GM19372 (cell line): ENCODE results near the gene SERINC4.

Experiments
- ATAC-seq: cut with Tn5 transposase; IDR thresholded peaks from one replicate; pipeline ENCODE4 v1.9.1; 2021; ENCODE audit warnings: mild to moderate bottlenecking, low read depth, moderate library complexity; ENCODE audit not compliant: unreplicated experiment

Gene SERINC4

DNA sequence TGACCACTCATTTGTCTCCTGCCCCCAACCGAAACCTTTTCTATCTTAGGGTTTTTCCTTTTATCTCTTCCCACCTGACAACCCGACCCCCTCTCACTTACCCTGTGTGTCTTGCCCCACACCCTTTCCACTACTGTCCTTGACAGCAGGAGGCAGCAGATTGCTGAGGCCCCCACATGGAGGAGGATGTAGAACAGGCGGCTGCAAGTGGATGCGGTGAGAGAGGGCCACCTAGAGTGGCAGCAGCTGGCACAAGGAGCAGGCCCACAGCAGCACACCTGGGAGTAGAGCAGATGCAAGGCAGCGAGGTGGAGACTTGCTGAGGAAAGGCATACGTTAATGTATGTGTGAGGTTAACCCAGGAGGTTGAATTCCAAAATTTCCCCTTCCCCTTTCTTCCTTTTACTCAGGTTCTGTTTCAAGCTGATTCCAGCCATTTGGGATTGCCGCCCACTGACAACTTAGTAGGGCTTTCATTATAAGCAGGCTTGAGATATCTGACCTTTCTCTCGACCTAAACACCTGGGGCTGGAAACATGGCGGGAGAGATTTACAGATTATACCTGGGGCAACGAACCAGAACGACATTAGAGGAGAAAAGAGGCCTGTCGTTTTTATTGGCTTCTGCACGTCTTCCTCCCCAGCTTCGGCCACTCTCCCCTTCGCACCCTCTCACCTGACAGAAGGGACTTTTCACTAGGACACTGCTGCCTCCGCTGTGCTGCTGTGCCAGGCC is 643 bp downstream of the SERINC4 start:
- no peak for ATAC-seq

- ATAC-seq, result no peak
Observed at GRCh38 chr15:43796566-43796965, 3.5 kb downstream of the SERINC4 start.

DNA sequence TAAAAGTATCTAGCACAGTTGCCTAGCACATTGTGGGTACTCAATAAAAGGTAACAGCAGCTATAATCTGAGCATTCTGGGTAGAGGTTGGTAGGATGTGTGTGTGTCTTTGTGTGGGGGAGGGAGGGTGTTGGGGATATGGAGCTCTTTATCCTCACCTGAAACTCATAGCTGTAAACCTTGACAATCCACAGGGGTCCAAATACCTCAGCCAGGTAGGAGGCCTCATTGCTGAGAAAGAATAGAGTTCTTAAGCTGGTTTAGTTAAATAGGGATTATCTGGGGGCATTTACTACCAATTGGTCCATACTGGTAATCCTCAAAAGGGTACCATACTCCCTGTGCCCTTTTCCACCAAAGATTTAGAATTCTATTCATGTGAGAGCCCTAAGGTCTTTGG is 4.0 kb downstream of the SERINC4 start:
- ATAC-seq, result no peak

- ATAC-seq, result no peak
Observed at GRCh38 chr15:43795197-43795596, 4.8 kb downstream of the SERINC4 start.

GRCh38 chr15:43794269-43795037 is 5.6 kb downstream of the SERINC4 start:
- no peak for ATAC-seq

GRCh38 chr15:43793647-43794046 is 6.4 kb downstream of the SERINC4 start:
- ATAC-seq, result no peak

GRCh38 chr15:43792761-43793476 is 7.1 kb downstream of the SERINC4 start:
- no peak for ATAC-seq

DNA sequence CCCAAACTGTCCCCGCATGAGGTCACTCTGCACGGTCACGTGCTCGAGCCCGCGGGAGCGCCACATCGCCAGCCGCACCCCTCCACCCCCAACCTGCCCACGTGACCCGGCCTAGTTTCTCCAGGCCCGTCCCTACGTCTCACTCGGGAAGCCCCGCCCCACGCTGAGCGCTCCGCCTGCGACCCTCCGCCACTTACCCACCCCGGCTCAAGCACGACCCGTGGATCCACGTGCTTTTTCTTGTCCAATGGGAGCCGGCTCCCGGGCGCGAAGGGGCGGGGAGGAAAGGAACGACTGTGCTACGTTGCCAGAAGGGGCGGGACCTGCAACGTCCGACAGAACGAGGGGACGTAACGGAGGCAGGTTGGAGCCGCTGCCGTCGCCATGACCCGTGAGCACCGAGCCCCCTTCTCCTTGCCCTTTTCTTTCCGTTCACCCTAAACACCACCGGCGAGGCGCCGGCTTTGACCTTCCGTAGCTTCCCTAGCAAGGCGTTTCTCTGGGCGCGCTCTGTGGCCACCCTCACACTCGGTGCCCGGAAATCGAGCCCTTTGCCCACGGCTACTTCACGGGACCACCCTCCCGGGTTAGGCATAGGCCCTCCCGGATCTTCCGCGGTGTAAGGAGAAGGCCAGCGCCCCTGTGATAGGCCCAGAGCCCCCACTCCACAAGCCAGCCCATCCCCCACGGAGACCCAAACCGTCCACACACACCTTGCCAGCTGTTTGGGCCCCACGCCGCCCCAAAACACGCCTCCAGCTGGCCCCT is 7.8 kb downstream of the SERINC4 start, which contains the start of gene SERF2:
Gene SERF2 (plus strand): TSS at position 328 of the 768 bp plus-strand sequence. CDS start 57 bp downstream, at position 385.
- peak; percentile 95 for ATAC-seq

GRCh38 chr15:43789409-43789808 is 10.6 kb downstream of the SERINC4 start:
- ATAC-seq, result no peak

DNA sequence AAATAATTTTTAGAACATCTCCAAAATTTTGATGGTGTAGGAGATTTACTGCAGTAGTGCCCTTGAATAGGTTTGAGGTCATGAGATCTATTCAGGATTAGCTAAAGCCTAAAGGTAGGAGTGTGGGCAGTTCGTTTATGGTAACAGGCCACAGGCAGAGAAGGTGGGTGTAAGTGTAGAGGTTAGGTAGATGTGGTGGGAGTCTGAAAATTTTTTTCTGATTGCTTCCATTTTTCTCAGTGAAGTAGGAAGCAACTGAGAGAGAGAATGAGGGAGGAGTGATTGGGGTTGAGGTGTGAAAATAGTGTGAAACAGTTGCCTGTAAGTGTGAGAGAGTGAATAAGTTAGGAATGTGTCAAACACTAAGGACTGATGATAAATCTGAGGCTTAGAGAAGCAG is 21.0 kb downstream of the SERINC4 start:
- ATAC-seq, result no peak

GRCh38 chr15:43777267-43777914 is 22.6 kb downstream of the SERINC4 start:
- ATAC-seq, result peak; percentile 48

- ATAC-seq, result peak; percentile 38
Observed at GRCh38 chr15:43776718-43777266, 23.2 kb downstream of the SERINC4 start, which contains the start of gene ELL3. Gene ELL3, minus strand, starts transcription at chr15:43776966. Its CDS starts 65 bp downstream, at chr15:43776901.

DNA sequence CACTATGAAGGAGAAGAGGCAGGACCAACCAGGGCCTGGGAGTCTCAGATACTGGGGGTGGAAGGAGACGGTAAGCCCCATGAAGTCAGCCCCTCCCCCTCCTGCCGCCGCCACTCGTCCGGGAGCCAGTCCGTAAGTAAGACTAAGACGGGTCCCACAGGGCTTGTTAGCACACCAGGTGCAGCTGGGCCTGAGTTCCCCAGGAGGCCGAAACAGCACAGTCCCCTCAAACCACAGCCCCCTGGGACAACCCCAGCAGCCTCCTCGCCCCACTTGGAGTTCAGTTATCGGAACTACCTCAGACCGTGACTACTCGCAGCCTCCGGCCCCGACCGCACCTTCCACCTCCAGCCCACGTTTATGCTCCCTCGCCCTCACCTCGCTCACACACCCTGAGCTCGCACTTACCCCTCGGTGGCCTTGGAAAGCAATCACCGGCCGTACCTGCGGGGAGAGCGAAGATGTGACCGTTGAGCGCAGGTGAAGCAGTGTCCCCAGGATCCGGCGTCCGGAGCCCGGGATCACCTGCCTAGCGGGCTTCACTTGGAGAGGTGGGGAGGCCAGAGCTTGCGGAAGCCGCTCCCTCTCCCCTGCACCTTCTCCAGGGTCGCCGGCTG is 23.8 kb downstream of the SERINC4 start:
- peak; percentile 62 for ATAC-seq

DNA sequence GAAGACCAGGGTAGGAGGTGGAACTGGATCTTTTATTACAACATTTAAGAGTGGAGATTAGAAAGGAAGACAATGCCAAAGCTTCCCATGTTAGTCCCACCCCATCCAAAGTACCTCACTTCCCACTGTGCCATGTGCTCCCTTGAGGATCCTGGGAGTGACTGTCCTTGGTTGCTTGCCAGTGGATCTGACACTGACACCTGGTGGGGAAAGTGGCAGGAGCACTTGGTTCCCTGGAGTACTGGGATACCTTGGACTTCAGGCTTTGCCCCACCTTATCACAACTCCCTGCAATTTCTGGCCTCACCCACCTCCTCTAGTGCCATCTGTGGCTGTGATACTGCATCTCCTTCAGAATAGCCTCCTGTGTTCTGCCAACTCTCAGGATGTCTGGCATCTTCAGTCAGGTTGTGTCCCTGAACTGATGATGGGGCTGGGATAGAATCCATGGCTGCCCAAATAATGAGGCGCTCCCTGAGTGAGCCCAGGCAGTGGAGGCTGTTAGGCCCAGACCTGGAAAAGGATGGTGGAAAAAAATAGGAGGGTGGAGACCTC is 24.5 kb downstream of the SERINC4 start:
- no peak for ATAC-seq

DNA sequence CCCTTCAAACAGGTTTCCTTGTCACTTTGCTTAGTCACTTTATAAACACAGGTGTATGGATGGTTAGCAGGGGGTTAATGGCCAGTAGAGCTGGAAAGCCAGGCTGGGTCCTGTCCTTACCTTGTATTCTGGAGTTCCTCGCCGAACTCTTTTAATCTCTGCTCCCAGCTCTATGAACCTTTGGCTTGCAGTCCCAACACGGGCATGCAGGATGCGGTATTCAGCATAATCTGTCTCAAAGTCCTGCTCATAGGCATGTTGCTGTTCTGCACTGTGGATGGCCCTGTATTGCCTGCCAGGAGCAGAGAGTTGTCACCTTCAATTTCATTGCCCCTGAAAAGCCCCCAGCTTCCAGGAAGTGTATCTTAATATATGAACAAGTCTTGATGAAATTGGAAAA is 26.0 kb downstream of the SERINC4 start:
- ATAC-seq, result no peak

GRCh38 chr15:43772624-43773023 is 27.4 kb downstream of the SERINC4 start:
- no peak for ATAC-seq

DNA sequence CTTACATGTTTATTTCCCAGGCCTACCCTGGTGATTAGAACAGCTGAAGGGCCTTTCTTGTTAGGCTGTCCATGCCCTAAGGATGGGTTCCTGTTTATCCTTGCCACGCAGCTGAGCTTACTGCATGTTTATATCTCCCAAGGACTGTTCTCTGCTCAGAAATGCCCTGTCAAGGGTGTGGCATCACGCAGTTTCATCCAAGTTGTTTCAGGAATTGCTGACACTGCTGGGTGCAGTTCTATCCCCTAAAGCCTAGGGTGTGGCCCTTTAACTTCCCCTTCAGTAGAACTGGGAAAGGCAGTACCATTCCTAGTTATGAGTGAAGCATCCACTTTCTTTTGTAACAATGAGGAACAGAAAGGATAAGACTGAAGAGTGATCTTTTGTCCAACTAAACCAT is 28.2 kb downstream of the SERINC4 start:
- no peak for ATAC-seq

DNA sequence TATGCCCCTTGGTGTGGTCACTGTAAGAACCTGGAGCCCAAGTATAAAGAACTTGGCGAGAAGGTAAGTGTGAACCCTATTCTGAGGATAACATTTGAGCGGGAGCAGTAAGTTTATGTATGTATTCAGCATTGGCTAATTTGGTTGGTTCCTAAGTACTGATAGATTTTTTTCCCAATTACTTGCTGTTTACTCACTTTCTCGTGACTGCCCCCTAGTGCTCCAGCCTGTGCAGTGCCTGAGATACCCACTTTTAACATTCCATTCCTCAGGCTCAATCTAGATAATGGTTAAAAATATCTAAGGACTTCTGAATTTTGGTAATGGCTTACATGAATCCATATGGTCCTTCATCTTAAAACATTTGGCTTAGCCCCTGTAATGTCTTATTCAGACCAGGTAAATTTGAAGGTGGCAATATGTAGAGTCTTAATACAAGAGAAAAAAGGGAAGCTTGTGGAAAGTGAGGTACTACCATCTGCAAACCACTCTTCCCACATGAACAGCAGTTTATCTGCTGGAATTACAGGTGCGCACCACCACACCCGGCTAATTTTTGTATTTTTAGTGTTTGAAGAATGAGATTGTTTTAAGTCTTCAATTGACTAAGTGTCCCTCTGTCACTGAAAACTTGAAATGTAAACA is 30.3 kb downstream of the SERINC4 start:
- ATAC-seq, result no peak
